Upper lobe of left lung (tissue), 4 donors: Measurements from ENCODE around the gene PGPEP1.

Experiments used
- POLR2A ChIP-seq, 4 donors: fragments of 450-650 bp; IDR thresholded peaks; one replicate each; pipeline ENCODE4 v1.5.1; 2016 to 2017; ENCODE audit warnings: antibody characterized with exemption in 4 of 4, mild to moderate bottlenecking in 2 of 4
- POLR2AphosphoS5 ChIP-seq, 2 donors: sonication (generic); formaldehyde crosslinking; IDR thresholded peaks; one replicate each; pipeline ENCODE4 v1.5.1; 2017; ENCODE audit warnings: antibody characterized with exemption in 2 of 2

DNA sequence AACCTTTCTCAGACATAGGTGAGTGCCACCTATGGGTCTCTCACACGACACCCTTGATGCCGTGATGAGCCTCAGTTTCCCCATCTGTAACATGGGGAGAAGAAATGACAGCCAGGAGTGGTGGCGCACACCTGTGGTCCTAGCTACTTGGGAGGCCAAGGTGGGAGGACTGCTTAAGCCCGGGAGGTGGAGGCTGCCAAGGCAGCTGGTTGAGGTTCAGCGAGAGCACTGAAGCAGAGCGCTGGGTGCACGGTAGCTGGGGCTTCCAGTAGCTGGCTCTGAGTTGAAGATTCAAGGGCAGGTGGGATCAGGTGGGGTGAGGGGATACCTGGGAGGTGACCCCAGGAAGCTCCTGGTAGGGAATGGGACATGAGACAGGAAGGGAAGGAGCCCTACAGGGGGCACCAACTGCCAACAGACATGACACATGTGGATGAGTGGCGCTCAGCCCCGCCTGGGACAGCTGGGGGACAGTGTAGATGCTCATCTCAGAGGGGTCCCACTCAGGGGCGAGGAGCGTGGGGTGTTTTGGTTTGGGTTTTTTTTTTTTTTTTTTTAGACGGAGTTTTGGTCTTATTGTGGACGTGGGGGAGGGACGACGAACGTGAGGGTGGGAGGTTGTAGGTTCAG, 72.3 kb downstream of the PGPEP1 start:
- TF ChIP-seq POLR2A (IDR thresholded peaks at IDR 0.05) (no peak), POLR2AphosphoS5 (IDR thresholded peaks at IDR 0.05) (no peak)
